HCT116 (cell line): Measurements from ENCODE around the gene ZNF320.

Source experiments
- EZH2phosphoT487 ChIP-seq: fragments of 200-600 bp; IDR thresholded peaks from 2 replicates; pipeline ENCODE4 v1.6.1; 2018; ENCODE audit warnings: antibody characterized with exemption, borderline replicate concordance
- FOSL1 ChIP-seq: IDR thresholded peaks from 2 replicates; pipeline ENCODE4 v1.6.1; 2012; ENCODE audit warnings: low read depth
- POLR2A ChIP-seq: IDR thresholded peaks from 2 replicates; pipeline ENCODE4 v1.7.0; 2011; ENCODE audit warnings: borderline replicate concordance; ENCODE audit not compliant: insufficient read depth, insufficient read length; ENCODE audit errors: extremely low read depth
- POLR2AphosphoS5 ChIP-seq: IDR thresholded peaks from 2 replicates; pipeline ENCODE4 v1.6.1; 2011; ENCODE audit warnings: mild to moderate bottlenecking, low read depth, low read length, moderate library complexity
- YY1 ChIP-seq: IDR thresholded peaks from 2 replicates; pipeline ENCODE4 v1.6.1; 2011; ENCODE audit warnings: low read length, low read depth, moderate library complexity, mild to moderate bottlenecking; ENCODE audit not compliant: insufficient replicate concordance; ENCODE audit errors: extremely low read depth
- ZFX ChIP-seq: fragments of 450-650 bp; IDR thresholded peaks from 2 replicates; pipeline ENCODE4 v1.6.1; 2017
- ZNF274 ChIP-seq: fragments of 200-500 bp; sonication (Bioruptor generic); IDR thresholded peaks from 2 replicates; pipeline ENCODE4 v1.6.1; 2014; ENCODE audit warnings: mild to moderate bottlenecking, low read depth, low read length, inconsistent platforms
- TF ChIP-seq, protein P1 (sequence below): IDR thresholded peaks from 2 replicates; pipeline ENCODE4 v1.6.1; 2012
- TF ChIP-seq, protein P2 (sequence below), 3 experiments: fragments of 200-600 bp in 1 of 3; sonication (generic) in 1 of 3; IDR thresholded peaks in 2 of 3; conservative IDR thresholded peaks in 1 of 3; 2 replicates each; pipeline ENCODE4 v1.5.1; 2012 to 2017; ENCODE audit warnings: low read depth in 2 of 3, low read length in 2 of 3, antibody characterized with exemption in 1 of 3, borderline replicate concordance in 1 of 3, control low read depth in 1 of 3, mild to moderate bottlenecking in 1 of 3, mixed read lengths in 1 of 3, mixed run types in 1 of 3, moderate library complexity in 1 of 3; ENCODE audit not compliant: insufficient read depth in 1 of 3
- TF ChIP-seq, protein P3 (sequence below): IDR thresholded peaks from 2 replicates; pipeline ENCODE4 v1.6.1; 2012

DNA sequence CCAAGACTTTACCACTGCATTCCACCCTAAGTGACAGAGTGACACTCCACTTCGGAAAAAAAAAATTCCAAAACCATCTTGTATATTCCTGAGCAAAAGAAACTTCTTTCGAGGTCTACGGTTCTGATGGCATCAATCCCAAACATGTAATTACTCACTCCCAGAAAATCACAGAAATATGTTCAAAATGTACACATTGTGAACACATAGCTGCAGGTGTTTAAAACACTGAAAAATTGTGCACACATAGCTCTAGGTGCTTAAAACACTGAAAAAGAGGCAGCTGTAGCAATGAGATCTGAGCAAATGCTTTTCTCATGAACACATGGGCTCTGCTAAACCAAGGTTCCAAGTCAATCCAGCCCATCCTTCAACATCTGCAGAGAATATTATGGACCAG lies 26.0 kb downstream of the ZNF320 start:
- TF ChIP-seq EZH2phosphoT487: no peak
- TF ChIP-seq, protein P1, sequence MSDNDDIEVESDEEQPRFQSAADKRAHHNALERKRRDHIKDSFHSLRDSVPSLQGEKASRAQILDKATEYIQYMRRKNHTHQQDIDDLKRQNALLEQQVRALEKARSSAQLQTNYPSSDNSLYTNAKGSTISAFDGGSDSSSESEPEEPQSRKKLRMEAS: no peak
- TF ChIP-seq, protein P2, sequence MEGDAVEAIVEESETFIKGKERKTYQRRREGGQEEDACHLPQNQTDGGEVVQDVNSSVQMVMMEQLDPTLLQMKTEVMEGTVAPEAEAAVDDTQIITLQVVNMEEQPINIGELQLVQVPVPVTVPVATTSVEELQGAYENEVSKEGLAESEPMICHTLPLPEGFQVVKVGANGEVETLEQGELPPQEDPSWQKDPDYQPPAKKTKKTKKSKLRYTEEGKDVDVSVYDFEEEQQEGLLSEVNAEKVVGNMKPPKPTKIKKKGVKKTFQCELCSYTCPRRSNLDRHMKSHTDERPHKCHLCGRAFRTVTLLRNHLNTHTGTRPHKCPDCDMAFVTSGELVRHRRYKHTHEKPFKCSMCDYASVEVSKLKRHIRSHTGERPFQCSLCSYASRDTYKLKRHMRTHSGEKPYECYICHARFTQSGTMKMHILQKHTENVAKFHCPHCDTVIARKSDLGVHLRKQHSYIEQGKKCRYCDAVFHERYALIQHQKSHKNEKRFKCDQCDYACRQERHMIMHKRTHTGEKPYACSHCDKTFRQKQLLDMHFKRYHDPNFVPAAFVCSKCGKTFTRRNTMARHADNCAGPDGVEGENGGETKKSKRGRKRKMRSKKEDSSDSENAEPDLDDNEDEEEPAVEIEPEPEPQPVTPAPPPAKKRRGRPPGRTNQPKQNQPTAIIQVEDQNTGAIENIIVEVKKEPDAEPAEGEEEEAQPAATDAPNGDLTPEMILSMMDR (IDR thresholded peaks at IDR 0.05 in 2 of 3, conservative IDR thresholded peaks at IDR 0.05 in 1 of 3; ENCODE audit: borderline replicate concordance in 1 of 3, insufficient read depth in 1 of 3, low read depth in 2 of 3, low read length in 2 of 3): no peak
- TF ChIP-seq ZFX: no peak
- no peak for TF ChIP-seq ZNF274
- TF ChIP-seq POLR2AphosphoS5: no peak
- TF ChIP-seq YY1: no peak
- TF ChIP-seq POLR2A: no peak
- TF ChIP-seq FOSL1: no peak
- TF ChIP-seq, protein P3, sequence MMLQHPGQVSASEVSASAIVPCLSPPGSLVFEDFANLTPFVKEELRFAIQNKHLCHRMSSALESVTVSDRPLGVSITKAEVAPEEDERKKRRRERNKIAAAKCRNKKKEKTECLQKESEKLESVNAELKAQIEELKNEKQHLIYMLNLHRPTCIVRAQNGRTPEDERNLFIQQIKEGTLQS: no peak
